ENCODE data around the gene C2orf92.

The C2orf92 gene

DNA sequence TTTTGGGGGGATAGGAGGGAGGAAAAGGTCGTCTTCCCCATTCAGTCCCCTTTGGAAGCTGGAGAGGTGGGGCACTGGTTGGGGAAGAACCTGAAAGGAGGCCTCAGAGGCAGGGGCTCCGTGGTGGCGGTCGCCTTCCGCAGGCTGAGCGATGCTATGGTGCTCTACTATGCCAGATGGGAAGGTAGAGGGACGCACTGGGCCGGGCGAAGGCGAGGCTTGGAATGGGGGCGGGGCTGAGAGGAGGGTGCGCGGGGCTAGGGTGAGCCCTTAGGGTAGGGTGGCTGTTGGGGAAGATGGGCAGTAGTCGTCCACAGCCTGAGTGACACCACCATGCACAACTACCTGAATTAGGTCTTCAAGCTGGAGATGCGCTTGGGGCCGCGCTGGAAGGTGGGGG is 55.0 kb downstream of the C2orf92 start:
- in situ Hi-C loops (cut with MboI; ENCODE audit: low pct_unique_long_range_greater_than_20kb, low sequenced_read_pairs): no loop called here
- DNase-seq: no peak

DNA sequence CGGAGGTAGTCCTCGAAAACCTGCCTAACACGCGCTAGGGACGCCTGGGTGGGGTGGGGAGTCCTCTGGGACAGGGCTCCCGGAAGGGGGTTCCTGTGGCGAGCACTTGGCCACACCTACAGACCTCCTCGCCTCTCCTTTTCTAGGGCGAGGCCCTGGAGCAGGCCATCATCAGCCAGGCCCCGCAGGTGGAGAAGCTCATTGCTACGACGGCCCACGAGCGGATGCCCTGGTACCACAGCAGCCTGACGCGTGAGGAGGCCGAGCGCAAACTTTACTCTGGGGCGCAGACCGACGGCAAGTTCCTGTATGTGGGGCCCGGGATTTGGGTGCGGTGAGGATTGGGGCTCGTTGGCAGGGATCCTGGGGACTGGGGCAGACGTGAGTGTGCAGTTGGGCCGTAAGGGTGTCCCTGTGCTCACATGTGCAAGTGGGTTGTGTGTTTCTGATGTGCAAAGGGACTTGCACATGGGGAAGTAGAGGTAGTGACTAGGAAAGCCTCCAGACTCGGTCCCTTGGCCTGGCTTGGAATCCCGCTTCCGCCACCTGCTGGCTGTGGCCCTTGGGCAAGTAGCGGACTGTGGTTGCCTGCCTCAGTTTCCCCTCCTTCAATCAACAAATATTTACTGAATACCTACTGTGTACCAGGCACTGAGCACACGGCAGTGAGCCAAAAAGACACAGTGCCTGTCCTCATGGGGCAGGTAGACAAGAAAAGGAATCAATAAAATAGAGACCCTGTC is 55.6 kb downstream of the C2orf92 start:
- no peak for DNase-seq
- in situ Hi-C loops (cut with MboI; ENCODE audit: low pct_unique_long_range_greater_than_20kb, low sequenced_read_pairs): no loop called here

DNA sequence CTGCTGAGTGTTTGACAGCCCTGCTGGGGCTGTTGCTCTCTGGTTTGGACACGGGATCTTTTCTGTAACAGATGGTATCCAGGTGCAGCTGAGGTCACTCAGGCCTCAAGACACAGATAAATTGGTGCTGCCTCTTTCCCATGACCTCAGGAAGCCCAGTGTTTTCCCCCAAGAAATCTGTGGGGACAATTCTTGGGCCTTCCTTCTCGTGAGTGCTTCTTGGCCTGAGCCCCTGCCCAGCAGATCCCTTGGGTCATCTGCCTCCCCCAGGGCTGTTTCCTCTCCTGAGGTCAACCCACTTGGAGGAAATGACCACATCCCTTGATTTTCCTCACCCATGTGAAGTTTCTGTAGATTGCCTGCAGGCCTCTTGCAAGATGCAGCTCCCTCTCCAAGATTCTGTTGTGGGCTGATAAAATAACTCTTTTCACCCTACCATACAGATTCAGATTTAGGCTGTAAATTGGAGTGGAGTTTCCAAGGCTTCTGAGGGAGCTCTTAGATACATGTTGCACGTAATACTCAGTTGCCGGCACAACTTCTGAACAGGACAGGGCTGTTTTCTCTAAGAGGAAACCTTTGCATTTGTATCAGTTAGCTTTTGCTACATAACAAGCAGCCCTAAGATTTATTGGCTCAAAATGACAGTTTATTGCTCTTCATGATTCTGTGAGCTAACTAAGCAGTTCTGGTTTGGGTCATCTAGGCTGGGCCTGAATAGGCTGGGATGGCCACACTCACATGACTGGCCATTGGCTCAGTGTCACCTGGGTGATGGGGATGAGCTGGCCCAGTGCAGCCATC is 57.0 kb downstream of the C2orf92 start:
- in situ Hi-C loops (cut with MboI; ENCODE audit: low pct_unique_long_range_greater_than_20kb, low sequenced_read_pairs): no loop called here
- no peak for DNase-seq

DNA sequence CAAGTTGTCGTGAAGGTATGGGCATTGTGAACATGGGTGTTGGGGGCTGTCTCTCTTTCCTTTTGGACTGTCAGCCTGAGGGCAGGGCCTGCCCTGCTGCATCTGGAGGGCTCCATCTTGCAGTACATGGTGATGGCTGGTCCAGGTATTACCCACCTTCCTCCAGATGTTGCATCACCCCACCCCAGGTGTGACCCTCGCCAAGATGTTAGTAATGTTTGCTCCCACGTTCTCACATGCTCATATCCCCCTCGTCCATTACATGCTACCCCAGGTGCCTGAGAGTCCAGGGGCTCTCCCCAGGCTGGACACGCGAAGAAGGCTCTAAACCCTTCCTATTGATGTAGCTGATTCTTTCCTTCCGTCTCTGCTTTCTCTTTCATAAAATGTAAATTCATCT is 57.8 kb downstream of the C2orf92 start:
- DNase-seq: no peak
- in situ Hi-C loops (cut with MboI; ENCODE audit: low pct_unique_long_range_greater_than_20kb, low sequenced_read_pairs): no loop called here

DNA sequence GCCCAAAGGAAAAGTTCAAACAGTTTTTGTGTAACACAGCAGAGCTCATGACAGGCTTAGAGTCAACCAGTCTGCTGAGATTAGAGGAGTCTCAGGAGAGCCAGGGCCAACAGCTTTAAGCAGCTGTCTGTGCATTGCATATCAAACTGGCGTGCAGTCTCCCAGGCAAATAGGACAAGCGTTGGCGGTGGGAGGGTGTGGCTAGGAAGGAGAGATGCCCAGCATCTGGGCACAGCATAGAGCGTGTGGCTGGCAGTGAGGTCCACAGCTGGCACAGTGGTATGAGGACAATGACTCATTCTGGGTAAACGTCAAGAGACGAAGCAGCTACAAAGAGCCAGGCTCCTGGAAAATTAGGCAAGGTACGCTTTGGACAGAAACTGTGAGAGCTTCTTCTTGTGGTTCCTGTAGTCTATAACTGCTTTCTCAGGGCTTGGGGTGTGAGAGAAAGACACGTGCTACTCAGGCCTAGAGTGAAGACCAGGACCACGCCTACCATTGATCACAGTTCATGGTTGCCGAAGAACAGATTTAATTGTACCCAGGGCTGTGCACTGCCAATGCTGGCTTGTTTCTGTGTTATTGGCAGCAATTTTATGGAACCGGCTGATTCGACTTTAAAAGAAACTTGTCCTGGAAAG is 58.7 kb downstream of the C2orf92 start:
- in situ Hi-C loops (cut with MboI; ENCODE audit: low pct_unique_long_range_greater_than_20kb, low sequenced_read_pairs): no loop called here
- no peak for DNase-seq

DNA sequence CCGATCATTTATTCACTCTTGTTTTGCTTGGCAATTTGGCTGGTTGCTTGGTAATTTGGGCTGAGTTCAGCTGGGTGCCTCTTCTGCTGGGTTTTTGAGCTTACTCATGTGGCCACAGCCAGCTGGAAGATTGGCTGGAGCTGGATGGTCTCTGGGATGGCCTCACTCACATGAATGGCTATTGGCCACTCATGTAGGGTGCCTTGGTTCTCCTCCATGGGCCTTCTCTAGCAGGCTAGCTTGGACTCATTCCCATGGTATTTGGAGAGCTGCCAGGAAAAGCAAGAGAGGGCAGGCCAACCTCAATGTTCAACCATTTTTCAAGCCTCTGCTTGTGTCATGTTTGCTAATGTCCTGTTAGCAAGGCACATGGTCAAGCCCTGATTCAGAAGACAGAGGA is 60.7 kb downstream of the C2orf92 start:
- DNase-seq: no peak
- in situ Hi-C loops (cut with MboI; ENCODE audit: low pct_unique_long_range_greater_than_20kb, low sequenced_read_pairs): no loop called here

DNA sequence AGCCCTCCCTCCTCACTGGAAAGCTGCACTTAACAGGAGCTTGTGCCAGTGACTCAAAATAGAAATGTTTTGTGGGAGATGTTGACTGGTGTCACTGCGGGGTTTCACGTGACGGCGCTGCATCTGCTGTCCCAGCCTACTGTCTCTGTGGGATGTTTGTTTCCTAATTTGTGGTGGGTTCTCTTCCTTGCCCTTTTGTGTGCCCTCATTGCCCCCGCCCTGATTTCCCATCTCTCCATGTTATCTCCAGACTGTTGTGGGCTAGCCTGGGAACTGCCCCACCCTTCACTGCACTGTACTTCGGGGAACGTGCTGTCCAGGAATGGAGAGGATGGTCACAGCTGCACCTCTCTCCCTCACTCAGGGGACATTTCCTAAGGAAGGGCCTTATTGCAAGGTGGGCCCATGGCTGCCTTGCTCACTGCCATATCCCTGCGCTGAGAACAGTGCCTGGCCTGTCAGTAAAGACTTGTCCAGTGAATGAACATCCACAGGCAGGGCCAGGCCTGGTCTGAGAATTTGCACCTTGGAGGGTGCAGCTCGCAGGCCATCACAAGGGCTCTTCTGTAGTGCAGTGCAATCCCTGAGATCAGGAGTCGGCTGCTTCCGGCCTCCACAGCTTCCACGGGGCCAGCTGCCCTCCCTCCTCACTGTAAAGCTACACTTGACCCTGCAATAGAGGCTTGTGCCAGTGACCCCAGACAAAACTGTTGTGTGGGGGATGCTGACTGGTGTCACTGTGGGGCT is 61.9 kb downstream of the C2orf92 start:
- in situ Hi-C loops (cut with MboI; ENCODE audit: low pct_unique_long_range_greater_than_20kb, low sequenced_read_pairs): no loop called here
- no peak for DNase-seq

DNA sequence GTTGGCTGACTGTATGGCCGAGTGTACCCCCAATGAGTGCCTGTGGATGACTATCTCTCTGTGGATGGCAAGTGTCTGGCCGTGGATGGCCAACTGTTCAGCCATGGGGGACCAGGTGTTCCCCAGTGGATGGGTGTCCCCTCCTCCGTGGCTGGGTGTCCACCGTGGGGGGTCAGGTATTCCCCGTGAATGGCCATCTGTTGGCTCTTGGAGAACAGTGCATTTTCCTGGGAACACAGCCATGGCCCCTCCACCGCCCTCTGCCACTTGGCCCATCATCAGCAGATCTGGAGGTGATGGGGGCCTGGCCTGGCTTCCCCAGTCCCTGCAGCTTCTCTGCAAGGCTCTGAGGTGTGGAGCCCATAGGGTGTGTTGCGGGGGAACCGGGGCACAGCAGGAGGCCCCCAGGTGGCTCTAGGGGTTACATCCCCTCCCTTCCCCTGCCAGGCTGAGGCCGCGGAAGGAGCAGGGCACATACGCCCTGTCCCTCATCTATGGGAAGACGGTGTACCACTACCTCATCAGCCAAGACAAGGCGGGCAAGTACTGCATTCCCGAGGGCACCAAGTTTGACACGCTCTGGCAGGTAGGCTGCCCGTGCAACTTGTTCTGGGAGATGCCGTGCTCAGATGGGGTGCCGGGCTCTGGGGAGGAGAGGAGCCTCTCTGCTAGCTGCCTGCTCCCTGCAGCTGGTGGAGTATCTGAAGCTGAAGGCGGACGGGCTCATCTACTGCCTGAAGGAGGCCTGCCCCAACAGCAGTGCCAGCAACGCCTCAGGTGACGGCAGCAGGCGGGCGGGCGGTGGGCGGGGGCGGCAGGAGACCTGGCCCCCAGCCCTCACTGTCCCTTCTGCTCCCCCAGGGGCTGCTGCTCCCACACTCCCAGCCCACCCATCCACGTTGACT is 63.2 kb downstream of the C2orf92 start:
- no peak for DNase-seq
- in situ Hi-C loops (cut with MboI; ENCODE audit: low pct_unique_long_range_greater_than_20kb, low sequenced_read_pairs): no loop called here

DNA sequence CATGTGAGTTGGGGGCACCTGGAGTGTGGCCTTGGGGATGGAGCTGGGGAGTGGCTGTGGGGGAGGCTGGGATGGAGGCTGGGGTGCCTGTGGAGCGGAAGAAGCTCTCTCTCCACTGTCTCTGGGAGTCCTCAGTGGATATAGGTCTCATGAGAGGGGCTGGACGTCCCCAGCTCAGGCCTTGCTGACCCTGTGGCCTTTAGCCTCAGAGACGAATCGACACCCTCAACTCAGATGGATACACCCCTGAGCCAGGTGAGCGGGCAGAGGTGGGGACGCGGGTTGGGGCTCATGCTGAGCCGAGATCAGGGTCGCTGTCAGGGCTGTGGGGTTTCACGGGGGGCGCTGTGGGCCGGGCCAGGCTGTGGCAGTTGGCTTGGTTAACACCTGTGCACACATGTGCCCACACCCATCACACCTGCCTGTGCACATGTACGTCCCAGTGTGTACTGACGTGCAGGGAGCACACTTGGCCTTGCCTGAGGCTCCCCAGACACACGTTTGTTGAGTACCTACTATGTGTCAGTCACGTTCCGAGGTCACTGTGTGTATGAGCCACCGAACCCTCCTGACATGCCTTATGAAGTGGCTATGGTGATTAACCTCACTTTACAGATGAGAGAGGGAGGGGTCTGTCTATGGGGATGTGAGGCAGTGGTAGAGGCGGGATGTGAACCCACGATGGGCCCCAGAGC is 64.0 kb downstream of the C2orf92 start:
- no peak for DNase-seq
- in situ Hi-C loops (cut with MboI; ENCODE audit: low pct_unique_long_range_greater_than_20kb, low sequenced_read_pairs): no loop called here

DNA sequence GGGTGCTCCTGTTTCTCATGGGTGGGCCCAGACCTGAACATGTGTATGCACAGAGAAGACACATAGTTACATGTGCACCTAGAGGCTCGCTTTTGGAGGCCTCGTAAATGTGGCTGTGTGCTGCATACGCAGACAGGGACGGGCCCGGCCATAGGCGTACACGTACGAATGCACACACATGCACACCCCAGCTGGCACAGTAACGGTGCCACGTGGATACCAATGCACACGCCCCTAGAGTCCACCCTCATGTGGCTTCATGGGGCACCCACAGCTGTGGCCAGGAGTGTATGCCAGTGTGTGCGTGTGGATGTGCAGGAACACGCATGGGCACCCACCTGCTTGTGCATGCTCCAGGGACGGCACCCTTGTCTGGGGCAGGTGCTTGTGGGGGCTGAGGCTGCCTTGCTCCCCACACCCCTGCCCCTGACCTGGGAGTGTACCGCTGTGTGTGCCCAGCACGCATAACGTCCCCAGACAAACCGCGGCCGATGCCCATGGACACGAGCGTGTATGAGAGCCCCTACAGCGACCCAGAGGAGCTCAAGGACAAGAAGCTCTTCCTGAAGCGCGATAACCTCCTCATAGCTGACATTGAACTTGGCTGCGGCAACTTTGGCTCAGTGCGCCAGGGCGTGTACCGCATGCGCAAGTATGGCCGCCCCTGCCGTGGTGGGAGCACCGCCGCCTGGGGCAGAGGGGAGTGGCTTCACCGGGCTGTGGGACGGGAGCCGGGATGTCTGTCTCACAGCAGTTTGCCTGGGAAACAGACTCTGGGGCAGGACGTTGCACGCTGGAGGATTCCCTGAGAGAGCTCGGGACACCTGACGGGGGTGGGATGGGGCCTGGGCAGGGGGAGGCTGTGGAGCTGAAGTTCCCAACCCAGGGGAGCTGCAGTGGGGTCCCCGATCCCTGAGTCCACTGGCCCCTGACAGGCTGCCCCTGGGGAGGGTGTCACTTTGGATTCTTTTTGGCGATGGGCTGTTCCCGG is 64.8 kb downstream of the C2orf92 start:
- no peak for DNase-seq
- in situ Hi-C loops (cut with MboI; ENCODE audit: low pct_unique_long_range_greater_than_20kb, low sequenced_read_pairs): no loop called here

DNA sequence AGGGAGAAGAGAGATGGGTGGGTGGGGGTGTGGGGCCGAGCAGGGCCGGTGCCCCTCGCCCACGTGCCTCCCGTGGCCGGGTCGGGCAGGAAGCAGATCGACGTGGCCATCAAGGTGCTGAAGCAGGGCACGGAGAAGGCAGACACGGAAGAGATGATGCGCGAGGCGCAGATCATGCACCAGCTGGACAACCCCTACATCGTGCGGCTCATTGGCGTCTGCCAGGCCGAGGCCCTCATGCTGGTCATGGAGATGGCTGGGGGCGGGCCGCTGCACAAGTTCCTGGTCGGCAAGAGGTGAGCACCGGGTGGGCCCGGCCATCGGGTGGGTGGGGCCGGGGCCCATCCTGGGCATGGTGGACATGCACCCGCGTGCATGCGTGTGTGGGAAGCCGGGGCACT is 65.6 kb downstream of the C2orf92 start:
- in situ Hi-C loops (cut with MboI; ENCODE audit: low pct_unique_long_range_greater_than_20kb, low sequenced_read_pairs): no loop called here
- no peak for DNase-seq

DNA sequence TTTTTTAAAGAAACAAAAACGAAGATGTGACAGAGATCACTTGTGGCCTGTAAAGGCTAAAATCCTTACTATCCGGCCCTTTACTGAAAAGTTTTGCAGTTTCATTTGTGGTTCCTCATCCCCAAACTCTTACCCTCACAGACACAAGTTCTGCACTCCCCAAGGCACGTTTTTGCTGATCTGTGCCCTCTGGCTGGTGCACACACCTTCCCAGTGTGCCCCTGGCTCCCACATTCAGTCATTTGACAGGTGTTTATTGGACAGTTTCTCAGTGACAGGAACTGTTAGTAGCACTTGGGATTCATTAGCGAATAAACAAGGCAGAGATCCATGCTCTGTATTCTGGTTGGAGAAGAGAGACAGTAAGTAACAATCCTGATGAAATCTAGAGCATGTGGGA is 66.7 kb downstream of the C2orf92 start:
- no peak for DNase-seq
- in situ Hi-C loops (cut with MboI; ENCODE audit: low pct_unique_long_range_greater_than_20kb, low sequenced_read_pairs): no loop called here

DNA sequence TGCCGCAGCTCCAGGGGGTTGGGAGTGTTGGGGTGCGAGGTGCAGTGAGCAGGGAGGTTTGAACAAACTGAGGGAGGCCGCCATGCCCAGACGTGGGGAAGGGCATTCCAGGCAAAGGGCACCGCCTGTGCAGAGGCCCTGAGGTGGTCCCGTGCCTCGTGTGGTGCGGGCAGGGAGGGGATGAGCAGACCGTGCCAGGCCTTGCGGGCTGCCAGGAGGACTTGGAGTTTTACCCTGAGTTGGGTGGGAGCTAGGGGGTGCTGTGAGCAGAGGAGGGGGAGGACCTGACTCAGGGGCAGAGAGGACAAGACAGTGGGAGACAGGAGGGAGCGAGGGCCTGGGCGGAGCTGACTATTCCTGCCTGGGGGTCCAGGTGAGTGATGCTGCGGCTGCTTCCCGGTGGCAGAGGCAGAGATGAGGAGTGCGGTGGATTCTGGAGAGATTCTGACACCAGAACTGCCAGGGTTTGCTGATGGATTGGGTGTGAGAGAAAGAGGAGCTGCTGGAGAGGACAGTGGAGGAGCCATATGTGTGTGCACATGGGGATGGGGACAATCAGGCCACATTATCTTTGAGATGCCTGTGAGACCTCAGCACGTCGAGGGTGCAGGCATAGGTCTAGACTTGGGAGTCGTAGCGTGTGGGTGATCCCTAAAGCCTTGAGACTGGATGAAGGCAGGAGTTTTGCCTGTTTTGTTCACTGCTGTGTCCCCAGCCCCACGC is 67.3 kb downstream of the C2orf92 start:
- in situ Hi-C loops (cut with MboI; ENCODE audit: low pct_unique_long_range_greater_than_20kb, low sequenced_read_pairs): no loop called here

DNA sequence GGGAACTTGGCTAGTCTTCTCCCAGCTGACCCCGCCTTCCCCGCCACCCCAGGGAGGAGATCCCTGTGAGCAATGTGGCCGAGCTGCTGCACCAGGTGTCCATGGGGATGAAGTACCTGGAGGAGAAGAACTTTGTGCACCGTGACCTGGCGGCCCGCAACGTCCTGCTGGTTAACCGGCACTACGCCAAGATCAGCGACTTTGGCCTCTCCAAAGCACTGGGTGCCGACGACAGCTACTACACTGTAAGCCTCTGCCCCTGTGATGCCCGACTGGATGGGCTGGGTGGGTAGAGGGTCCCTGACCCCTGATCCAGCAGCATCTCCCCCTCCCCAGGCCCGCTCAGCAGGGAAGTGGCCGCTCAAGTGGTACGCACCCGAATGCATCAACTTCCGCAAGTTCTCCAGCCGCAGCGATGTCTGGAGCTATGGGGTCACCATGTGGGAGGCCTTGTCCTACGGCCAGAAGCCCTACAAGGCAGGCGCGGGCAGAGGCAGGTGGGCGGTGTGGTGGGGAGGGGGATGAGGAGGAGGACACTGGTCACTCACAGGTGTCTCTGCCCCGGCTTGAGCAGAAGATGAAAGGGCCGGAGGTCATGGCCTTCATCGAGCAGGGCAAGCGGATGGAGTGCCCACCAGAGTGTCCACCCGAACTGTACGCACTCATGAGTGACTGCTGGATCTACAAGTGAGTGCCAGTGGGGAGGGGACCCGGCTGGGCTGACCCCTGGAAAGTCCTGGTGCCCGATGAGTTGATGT is 68.1 kb downstream of the C2orf92 start:
- DNase-seq: no peak
- in situ Hi-C loops (cut with MboI; ENCODE audit: low pct_unique_long_range_greater_than_20kb, low sequenced_read_pairs): no loop called here

More for the DNA sequence above, 67.3 kb downstream of the C2orf92 start:
- DNase-seq: no peak

DNA sequence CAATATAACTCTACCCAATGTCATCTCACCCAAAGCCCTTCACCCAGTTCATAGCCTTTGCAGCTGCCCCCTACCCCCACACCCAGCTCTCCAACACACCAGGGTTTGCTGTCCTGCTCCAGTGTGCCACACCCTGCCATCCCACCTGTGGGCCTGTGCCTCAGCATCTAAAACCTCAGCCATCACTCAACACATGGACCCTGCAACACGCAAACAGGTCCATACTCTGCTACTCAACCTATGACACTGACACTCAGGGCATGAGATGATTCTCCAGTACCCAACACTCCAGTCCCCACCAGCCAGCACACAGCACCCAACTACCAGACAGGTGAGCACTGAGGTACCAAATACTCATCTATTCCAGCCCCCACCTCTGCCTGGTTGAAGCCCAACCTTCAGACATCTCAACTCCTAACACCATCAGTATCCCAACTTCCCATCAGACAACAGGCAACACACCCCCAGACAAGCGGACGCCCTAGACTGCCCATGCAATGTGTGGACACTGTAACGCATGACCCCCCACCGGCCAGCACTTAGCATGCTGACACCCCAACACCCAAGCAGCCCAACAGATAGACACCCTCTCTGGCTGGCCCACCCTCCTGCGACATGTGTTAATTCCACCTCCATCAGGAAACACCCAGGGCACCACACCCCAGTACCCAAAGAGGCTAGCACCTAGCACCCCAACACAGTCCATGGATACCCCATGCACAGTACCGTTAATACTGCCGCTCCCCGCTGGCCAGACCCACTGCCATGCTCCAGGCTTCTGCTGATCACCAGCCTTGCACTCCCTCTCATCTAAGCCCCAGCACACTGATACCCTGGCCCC is 68.9 kb downstream of the C2orf92 start:
- in situ Hi-C loops (cut with MboI; ENCODE audit: low pct_unique_long_range_greater_than_20kb, low sequenced_read_pairs): no loop called here

More for the DNA sequence above, 68.9 kb downstream of the C2orf92 start:
- no peak for DNase-seq

Measured in KBM-7 (cell line).